ENCODE results near the gene SCN1B.

Gene SCN1B

DNA sequence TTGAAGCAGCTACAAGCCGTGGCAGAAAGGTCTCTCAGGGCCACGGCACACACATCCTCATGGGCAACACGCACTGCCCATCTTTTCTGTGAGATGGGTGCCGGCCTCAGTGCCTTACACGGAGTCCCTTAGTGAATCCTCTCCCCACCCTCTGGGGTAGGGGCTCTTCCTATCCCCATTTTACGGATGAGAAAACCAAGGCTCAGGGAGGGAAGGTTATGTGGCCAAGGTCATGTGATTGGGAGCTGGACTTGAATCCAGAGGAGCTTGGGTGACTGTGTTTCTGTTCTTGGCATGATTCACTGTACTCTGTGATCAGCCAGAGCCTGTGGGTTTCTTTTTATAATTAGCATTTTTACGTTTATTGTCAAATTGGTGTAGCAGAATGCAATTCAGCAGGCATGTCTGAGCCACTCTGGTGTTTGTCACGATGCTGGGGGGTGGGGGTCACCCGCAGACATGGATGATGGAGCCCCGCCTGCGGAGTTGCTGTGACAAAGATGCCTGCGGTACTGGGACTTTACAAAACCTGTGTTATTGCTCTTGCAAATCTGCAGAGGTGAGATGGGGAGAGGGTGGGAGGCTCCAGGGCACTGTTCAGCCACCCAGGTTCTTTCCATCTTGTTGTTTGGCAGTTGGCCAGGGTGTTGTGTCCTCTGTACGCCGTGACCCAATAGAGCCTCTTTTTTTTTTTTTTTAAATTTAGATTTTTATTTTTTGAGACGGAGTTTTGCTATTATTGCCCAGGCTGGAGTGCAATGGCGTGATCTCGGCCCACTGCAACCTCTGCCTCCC is 4.5 kb downstream of the SCN1B start:
- H3K4me3 ChIP-seq (ENCODE audit: low read length): no peak overlapping the region

DNA sequence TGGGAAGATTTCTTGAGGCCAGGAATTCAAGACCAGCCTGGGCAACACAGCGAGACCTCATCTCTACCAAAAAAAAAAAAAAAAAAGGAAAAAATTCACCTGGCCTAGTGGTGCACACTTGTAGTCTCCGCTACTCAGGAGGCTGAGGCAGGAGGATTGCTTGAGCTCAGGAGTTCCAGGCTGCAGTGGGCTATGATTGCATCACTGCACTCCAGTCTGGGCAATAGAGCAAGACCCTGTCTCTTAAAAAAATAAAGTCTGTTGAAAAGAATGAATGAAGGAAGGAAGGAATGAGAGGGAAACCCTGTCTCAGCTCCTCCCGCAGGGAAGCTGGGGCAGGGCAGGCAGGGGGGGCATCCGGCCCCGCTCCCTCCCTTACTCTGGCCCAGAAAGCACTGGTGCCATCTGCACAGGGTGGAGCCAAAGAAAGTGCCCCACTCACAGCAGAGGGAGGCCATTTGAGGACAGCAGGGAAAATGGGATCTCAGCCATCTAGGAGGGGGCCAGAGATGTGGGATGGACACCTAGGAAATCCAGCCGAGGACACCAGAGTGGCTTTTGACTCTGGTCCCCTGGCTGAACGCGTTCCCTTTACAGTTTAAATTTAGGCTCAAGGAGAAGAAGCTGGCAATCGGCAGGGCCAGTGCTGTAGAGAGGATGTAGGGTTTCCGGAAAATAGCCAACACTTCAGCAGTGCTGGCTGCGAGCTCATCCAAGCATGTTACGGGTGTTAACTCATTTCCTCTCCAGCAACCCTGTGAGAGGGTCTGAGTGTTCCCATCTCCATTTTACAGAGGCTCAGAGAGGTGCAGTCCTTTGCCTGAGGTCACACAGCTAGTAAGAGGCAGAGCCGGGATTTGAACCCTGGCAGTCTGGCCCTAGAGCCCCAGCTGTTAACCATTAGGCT is 7.7 kb downstream of the SCN1B start:
- H3K4me1 ChIP-seq (ENCODE audit: control insufficient read depth, insufficient read depth, low read length): peaks cover 17% of the 10 kb centered on the region
- no peak overlapping the region for H3K9ac ChIP-seq (ENCODE audit: low read depth, low read length)
- no peaks in the 10 kb centered on the region for H3K9me3 ChIP-seq (replicated peaks; ENCODE audit: low read length)
- H3K36me3 ChIP-seq (ENCODE audit: insufficient read depth, low read length): no peaks in the 10 kb centered on the region
- peaks cover 2% of the 10 kb centered on the region for H3K27me3 ChIP-seq (ENCODE audit: control insufficient read depth, insufficient read depth, low read length)
- no peak overlapping the region for H3K4me3 ChIP-seq (ENCODE audit: low read length)
- peak overlapping the region; percentile 17 for H3K4me2 ChIP-seq (ENCODE audit: low read length)

More for the DNA sequence above, 4.5 kb downstream of the SCN1B start:
- Histone ChIP-seq H3K9me3 (replicated peaks; ENCODE audit: low read length) (no peaks in the 10 kb centered on the region), H3K4me2 (ENCODE audit: low read length) (no peak overlapping the region), H3K9ac (ENCODE audit: low read depth, low read length) (no peak overlapping the region), H3K27me3 (ENCODE audit: control insufficient read depth, insufficient read depth, low read length) (no peaks in the 10 kb centered on the region), H3K36me3 (ENCODE audit: insufficient read depth, low read length) (no peaks in the 10 kb centered on the region), H3K4me1 (ENCODE audit: control insufficient read depth, insufficient read depth, low read length) (peaks cover 10% of the 10 kb centered on the region)

DNA sequence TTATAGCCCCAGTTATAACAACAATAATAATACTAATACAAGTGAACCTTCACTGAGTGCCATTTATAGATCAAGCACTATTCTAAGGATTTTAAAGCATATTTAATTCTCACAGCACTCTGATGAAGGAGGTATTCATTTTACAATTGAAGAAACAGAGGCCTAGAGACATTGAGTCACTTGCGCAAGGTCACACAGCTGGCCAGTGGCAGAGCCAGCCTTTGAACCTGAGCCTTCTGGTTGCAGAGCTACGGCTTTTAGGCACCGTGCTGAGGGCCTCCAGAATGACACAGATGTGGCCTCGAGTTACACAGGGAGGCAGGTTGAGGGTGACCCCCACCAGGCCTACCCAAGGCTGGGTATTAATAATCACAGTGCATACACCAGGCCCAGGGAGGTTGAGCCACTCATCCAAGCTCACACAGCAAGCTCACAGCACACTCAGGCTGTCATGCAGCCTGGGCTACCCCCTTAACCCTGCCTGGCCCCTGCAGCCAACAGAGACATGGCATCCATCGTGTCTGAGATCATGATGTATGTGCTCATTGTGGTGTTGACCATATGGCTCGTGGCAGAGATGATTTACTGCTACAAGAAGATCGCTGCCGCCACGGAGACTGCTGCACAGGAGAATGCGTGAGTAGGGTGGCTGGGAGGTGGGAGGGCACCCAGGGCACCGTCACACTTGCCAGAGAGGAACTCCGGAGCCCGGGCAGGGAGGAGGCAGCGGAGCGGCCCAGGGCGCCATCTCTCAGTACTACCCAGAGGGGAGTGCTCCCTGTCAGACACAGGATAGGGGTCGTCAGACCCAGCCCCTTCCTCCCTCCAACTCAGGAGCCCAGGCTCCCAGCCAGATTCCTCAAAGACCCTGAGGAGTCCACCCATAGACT is 8.6 kb downstream of the SCN1B start:
- Histone ChIP-seq H3K27me3 (ENCODE audit: control insufficient read depth, insufficient read depth, low read length) (peaks cover 7% of the 10 kb centered on the region), H3K9ac (ENCODE audit: low read depth, low read length) (no peak overlapping the region), H3K4me1 (ENCODE audit: control insufficient read depth, insufficient read depth, low read length) (peaks cover 17% of the 10 kb centered on the region), H3K4me3 (ENCODE audit: low read length) (no peak overlapping the region), H3K9me3 (replicated peaks; ENCODE audit: low read length) (no peaks in the 10 kb centered on the region), H3K4me2 (ENCODE audit: low read length) (no peak overlapping the region), H3K36me3 (ENCODE audit: insufficient read depth, low read length) (no peaks in the 10 kb centered on the region)

DNA sequence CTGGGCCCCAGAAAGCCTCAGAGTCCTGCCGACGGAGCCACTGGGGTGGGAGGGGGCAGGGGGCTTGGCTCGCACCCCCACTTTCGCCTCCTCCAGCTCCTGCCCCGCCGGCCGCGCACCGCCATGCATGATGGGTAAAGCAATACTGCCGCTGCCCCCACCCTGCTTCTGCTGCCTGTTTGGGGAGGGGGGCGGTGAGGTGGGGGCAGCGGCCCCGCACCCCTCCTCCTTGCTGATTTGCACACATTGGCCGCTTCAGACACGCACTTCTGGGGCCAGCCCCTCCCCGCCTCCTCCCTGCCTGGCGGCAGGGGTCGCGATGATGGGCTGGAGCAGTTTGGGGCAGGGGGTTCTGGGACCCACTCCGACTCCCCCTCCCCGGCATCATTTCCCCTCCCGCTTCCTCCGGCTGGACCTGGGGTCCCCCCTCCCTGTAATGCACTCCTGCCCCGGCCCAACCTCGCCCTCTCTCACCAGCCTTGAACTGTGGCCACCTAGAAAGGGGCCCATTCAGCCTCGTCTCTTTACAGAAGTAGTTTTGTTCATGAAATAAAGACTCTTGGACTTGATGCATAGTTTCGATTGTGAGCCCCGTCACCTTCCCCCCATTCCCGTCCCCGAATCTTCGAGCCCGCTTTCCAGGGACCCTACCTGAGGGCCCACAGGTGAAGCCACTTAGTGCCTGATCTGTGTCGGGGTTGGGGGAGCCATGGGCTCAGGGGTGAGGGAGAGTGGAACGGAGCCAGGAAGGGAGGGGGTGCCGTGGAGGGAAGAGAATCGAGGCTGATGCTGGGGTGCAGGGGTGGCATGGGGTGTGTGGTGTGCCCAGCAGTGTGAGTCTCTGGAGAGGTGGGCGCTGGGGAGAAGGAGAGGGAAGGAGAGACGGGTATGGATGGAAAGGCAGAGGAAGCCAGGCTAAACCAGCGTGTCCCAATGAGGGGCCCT is 9.9 kb downstream of the SCN1B start:
- Histone ChIP-seq H3K4me3 (ENCODE audit: low read length) (no peak overlapping the region), H3K4me1 (ENCODE audit: control insufficient read depth, insufficient read depth, low read length) (peaks cover 17% of the 10 kb centered on the region), H3K9me3 (replicated peaks; ENCODE audit: low read length) (no peaks in the 10 kb centered on the region), H3K36me3 (ENCODE audit: insufficient read depth, low read length) (no peaks in the 10 kb centered on the region), H3K9ac (ENCODE audit: low read depth, low read length) (no peak overlapping the region), H3K4me2 (ENCODE audit: low read length) (peak overlapping the region; percentile 61), H3K27me3 (ENCODE audit: control insufficient read depth, insufficient read depth, low read length) (peaks cover 7% of the 10 kb centered on the region)

DNA sequence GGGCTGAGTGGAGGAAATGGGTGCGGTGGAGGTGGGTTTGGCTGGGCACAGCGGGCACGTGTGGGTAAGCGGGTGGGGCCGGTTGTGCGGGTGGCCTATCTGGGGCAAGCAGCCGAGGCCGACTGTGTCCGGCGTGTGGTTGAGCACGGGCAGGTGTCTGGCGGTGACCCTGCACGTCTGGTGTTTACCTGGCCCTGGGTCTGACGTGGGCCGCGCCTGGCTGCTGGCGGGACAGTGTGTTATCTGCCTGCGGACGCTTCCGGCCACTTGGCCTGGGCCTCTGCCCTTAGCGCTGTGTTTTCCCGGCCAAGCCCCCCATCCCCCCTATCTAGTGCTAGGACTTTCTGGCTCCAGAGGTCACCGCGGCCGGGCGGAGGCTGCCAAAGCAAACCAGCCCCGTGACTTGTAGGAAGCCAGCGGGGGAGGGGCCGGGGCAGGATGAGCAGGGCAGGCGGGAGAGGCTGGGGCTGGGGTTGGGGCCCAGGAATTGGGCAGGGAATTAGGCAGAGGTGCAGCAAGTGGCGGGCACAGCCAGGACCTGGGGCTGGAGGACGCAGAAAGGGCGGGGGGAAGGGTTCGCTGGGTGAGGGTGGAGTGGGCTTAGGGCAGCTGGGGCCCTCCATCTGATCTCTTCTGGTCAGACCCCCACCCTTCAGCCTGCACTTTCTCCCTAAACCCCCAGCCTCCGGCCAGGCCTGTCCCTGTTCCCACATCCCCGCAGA is 10.7 kb downstream of the SCN1B start:
- Histone ChIP-seq H3K9me3 (replicated peaks; ENCODE audit: low read length) (no peaks in the 10 kb centered on the region), H3K4me2 (ENCODE audit: low read length) (peak overlapping the region; percentile 61), H3K36me3 (ENCODE audit: insufficient read depth, low read length) (no peaks in the 10 kb centered on the region), H3K4me3 (ENCODE audit: low read length) (peak overlapping the region; percentile 14), H3K9ac (ENCODE audit: low read depth, low read length) (no peak overlapping the region), H3K4me1 (ENCODE audit: control insufficient read depth, insufficient read depth, low read length) (peaks cover 17% of the 10 kb centered on the region), H3K27me3 (ENCODE audit: control insufficient read depth, insufficient read depth, low read length) (peaks cover 7% of the 10 kb centered on the region)

DNA sequence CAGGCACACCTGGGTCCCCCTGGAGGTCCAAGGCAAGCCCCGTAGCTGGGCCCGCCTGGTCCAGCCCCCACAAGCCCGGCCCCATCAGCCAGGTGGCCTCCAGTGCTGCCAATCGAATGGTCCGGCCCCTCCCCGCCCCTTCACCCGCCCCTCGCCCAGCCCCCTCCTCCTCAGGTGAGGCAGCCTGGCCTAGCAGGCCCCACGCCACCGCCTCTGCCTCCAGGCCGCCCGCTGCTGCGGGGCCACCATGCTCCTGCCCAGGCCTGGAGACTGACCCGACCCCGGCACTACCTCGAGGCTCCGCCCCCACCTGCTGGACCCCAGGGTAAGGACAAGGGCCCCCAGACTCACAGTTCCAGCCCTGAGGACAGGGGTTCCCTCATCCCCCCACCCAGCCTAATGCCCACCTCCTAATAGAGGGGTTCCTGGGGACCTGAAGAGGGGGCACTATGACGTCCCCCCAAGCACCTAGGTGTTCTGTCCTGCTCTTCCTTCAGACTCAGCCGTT is 11.3 kb downstream of the SCN1B start, which contains the start of gene HPN:
Gene HPN (plus strand): TSS at position 174 of the 508 bp plus-strand sequence. CDS start 786 bp downstream, outside the sequence.
- H3K4me1 ChIP-seq (ENCODE audit: control insufficient read depth, insufficient read depth, low read length): peaks cover 17% of the 10 kb centered on the region
- H3K4me3 ChIP-seq (ENCODE audit: low read length): peak within 1 kb of the TSS; percentile 14
- no peaks in the 10 kb centered on the region for H3K9me3 ChIP-seq (replicated peaks; ENCODE audit: low read length)
- H3K36me3 ChIP-seq (ENCODE audit: insufficient read depth, low read length): no peaks in the 10 kb centered on the region
- peaks cover 7% of the 10 kb centered on the region for H3K27me3 ChIP-seq (ENCODE audit: control insufficient read depth, insufficient read depth, low read length)
- no peak within 1 kb of the TSS for H3K9ac ChIP-seq (ENCODE audit: low read depth, low read length)
- H3K4me2 ChIP-seq (ENCODE audit: low read length): peak within 1 kb of the TSS; percentile 61

DNA sequence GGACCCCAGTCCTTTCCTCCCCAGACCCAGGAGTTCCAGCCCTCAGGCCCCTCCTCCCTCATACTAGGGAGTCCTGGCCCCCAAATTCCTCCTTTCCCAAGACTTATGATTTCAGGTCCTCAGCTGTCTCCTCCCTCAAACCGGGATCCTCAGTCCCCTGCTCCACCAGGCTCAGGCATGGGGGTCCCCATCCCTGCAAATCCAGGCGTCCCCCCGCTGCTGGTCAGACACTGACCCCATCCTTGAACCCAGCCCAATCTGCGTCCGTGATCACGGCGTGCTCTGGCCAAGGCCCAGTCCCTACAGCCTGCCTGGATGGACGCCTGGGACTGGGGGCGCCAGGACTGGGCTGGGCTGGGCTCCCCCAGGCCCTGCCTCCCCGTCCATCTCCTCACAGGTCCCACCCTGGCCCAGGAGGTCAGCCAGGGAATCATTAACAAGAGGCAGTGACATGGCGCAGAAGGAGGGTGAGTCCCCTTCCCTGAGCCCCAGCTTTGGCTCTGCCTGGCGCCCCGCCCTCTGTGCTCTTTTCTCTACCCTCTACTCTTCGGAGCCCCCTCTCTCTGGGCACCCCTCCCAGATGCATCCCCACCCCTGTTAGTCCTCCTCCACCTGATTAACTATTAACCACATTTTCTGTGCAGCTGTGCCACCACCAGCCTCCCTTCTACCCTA is 11.9 kb downstream of the SCN1B start:
- Histone ChIP-seq H3K4me3 (ENCODE audit: low read length) (no peak overlapping the region), H3K9me3 (replicated peaks; ENCODE audit: low read length) (no peaks in the 10 kb centered on the region), H3K9ac (ENCODE audit: low read depth, low read length) (no peak overlapping the region), H3K4me1 (ENCODE audit: control insufficient read depth, insufficient read depth, low read length) (peaks cover 17% of the 10 kb centered on the region), H3K27me3 (ENCODE audit: control insufficient read depth, insufficient read depth, low read length) (peaks cover 7% of the 10 kb centered on the region), H3K4me2 (ENCODE audit: low read length) (no peak overlapping the region), H3K36me3 (ENCODE audit: insufficient read depth, low read length) (no peaks in the 10 kb centered on the region)

DNA sequence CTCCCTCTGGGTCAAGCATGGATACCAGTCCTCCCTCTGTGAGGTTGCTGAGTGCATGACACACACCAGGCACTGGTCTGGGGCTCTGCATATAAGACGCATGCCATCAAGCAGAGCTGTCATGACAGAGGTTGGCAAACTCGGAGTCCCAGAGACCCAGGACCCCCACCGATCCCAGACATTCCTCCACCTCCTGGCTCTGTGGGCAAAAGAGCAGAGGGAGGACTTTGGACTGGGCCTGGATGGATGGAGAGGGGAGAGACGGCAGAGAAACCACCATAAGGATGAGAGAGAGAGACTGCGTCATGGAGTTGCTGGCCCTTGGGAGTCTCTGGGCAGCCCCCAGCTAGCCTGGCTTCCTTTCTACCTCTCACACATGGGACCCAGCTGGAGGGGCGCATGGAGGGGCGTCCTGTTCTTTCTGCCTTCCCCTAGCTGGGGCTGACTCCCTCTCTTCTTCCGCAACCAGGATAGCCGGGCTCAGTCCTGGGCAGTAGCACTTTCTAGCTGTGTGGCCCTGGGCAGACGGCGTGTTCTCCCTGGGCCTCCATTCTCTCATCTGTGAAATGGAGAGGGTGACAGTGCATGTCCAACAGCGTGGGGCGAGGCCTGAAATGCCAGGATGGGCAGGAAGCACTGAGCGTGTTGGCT is 12.8 kb downstream of the SCN1B start:
- peaks cover 14% of the 10 kb centered on the region for H3K4me1 ChIP-seq (ENCODE audit: control insufficient read depth, insufficient read depth, low read length)
- no peaks in the 10 kb centered on the region for H3K36me3 ChIP-seq (ENCODE audit: insufficient read depth, low read length)
- peaks cover 7% of the 10 kb centered on the region for H3K27me3 ChIP-seq (ENCODE audit: control insufficient read depth, insufficient read depth, low read length)
- H3K9me3 ChIP-seq (replicated peaks; ENCODE audit: low read length): no peaks in the 10 kb centered on the region
- H3K4me2 ChIP-seq (ENCODE audit: low read length): no peak overlapping the region
- H3K9ac ChIP-seq (ENCODE audit: low read depth, low read length): no peak overlapping the region
- H3K4me3 ChIP-seq (ENCODE audit: low read length): no peak overlapping the region

DNA sequence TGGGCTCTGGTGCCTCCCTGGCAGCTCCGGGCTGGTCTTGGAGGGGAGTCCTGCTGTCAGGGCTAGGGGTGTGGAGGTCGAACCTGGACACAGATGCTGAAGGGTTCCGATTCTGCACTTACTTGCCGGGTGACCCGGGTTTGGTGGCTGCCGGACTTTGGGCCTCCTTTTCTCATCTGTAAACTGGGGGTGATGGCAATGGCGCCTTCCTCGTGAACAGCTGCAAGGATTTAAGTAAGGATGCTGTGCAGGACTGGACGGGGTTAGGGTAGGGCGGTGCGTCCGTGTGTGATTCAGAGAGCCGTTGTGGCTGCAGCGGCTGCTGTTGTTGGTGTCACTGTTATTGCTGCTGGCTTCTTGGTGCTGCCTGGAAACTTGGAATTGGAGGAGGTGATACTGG is 13.6 kb downstream of the SCN1B start:
- Histone ChIP-seq H3K4me2 (ENCODE audit: low read length) (no peak overlapping the region), H3K27me3 (ENCODE audit: control insufficient read depth, insufficient read depth, low read length) (peaks cover 7% of the 10 kb centered on the region), H3K9ac (ENCODE audit: low read depth, low read length) (no peak overlapping the region)

More for the DNA sequence above, 13.6 kb downstream of the SCN1B start:
- H3K36me3 ChIP-seq (ENCODE audit: insufficient read depth, low read length): no peaks in the 10 kb centered on the region
- H3K4me3 ChIP-seq (ENCODE audit: low read length): no peak overlapping the region
- peaks cover 10% of the 10 kb centered on the region for H3K4me1 ChIP-seq (ENCODE audit: control insufficient read depth, insufficient read depth, low read length)
- no peaks in the 10 kb centered on the region for H3K9me3 ChIP-seq (replicated peaks; ENCODE audit: low read length)

Data from skeletal muscle satellite cell (primary cell).